ENCODE data around the gene RYK.
A peak's percentile ranks its signal among the peaks of the same experiment; 100 is the strongest.

The RYK gene

DNA sequence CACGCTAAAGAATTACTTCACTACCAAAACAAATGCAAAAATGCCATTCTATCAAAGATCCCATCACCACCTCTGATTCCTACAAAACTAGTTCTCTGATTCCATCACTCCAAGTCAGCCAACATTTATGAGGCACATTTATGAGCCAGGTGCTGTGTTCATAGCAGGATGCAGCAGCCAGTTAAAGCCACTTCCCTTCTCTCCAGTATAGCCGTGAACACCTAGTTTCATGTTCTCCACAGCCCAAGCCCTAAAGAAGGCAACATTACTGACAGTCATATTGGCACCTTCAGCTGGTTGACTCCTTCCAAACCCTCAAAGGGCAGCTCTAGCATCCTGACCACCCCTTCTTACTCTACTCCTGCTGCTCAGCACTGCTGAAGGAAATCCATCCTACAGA lies 36.4 kb downstream of the RYK start:
- Histone ChIP-seq H2AFZ (ENCODE audit: low read depth, low read length) (no peak overlapping the region), H3K4me2 (ENCODE audit: insufficient read depth, low read length) (no peak overlapping the region), H3K27me3 (ENCODE audit: insufficient read depth, low read length, poor library complexity) (no peaks in the 10 kb centered on the region), H3K9ac (ENCODE audit: low read depth, low read length) (no peak overlapping the region), H3K4me3 (ENCODE audit: low read depth in 1 of 2, low read length in 2 of 2) (no peak overlapping the region), H3K4me1 (ENCODE audit: insufficient read depth, low read length) (no peaks in the 10 kb centered on the region), H3K79me2 (ENCODE audit: insufficient read depth, low read length) (peaks cover 5% of the 10 kb centered on the region), H3K9me3 (ENCODE audit: insufficient read depth, low read length, severe bottlenecking) (no peaks in the 10 kb centered on the region), H3K27ac (ENCODE audit: low read length) (no peak overlapping the region; the same call in 1 of the 2 replicates), H4K20me1 (ENCODE audit: insufficient read depth, low read length) (peaks cover 38% of the 10 kb centered on the region), H3K36me3 (ENCODE audit: insufficient read depth, low read length) (peaks cover 35% of the 10 kb centered on the region)
- ATAC-seq (ENCODE audit: insufficient read depth, low read depth) = no peak
- TF ChIP-seq, protein P1, sequence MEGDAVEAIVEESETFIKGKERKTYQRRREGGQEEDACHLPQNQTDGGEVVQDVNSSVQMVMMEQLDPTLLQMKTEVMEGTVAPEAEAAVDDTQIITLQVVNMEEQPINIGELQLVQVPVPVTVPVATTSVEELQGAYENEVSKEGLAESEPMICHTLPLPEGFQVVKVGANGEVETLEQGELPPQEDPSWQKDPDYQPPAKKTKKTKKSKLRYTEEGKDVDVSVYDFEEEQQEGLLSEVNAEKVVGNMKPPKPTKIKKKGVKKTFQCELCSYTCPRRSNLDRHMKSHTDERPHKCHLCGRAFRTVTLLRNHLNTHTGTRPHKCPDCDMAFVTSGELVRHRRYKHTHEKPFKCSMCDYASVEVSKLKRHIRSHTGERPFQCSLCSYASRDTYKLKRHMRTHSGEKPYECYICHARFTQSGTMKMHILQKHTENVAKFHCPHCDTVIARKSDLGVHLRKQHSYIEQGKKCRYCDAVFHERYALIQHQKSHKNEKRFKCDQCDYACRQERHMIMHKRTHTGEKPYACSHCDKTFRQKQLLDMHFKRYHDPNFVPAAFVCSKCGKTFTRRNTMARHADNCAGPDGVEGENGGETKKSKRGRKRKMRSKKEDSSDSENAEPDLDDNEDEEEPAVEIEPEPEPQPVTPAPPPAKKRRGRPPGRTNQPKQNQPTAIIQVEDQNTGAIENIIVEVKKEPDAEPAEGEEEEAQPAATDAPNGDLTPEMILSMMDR (IDR thresholded peaks at IDR 0.05; ENCODE audit: borderline replicate concordance, extremely low read depth, low read length, poor library complexity, severe bottlenecking) = no peak
- no peak for TF ChIP-seq EZH2 (IDR thresholded peaks at IDR 0.05; ENCODE audit: borderline replicate concordance, low read depth, low read length, severe bottlenecking)
- DNase-seq = no peak

DNA sequence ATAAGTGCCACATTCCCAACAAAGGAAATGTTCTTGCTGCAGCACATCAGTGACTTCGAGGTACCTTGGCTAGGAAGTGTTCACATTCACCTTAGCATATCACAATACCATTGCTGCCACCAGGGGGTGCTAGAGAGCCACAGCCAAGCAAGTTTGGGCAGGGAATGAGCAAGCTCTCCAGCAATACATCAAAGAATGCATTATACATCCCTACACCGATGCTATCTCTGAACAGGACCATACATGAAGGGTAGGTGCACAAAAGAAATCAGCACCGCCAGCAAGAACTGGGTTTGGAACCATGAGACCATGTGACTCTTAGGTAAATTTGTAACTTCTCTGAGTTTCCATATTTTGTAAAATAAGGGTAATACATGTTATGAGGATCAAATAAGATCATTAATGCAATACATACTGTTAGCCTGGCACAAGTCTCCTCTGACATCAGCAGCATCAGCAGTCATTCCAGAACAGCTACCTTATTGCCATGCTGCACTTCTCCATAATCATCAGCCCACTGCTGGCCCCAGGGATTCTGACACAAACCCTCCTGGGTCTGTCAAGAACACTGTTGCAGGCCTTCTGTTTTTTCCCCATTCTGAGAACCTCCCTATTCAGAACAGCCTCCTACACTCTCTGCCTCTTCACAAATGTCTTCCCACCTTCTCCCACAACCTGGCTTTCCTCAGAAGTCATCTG lies 37.5 kb downstream of the RYK start:
- Histone ChIP-seq H2AFZ (ENCODE audit: low read depth, low read length) (no peak overlapping the region), H3K27ac (ENCODE audit: low read length) (no peak overlapping the region), H3K4me3 (ENCODE audit: low read depth in 1 of 2, low read length in 2 of 2) (no peak overlapping the region), H3K36me3 (ENCODE audit: insufficient read depth, low read length) (peaks cover 38% of the 10 kb centered on the region), H3K4me1 (ENCODE audit: insufficient read depth, low read length) (no peaks in the 10 kb centered on the region), H3K27me3 (ENCODE audit: insufficient read depth, low read length, poor library complexity) (no peaks in the 10 kb centered on the region), H3K9me3 (ENCODE audit: insufficient read depth, low read length, severe bottlenecking) (no peaks in the 10 kb centered on the region), H4K20me1 (ENCODE audit: insufficient read depth, low read length) (peaks cover 33% of the 10 kb centered on the region), H3K4me2 (ENCODE audit: insufficient read depth, low read length) (no peak overlapping the region), H3K9ac (ENCODE audit: low read depth, low read length) (no peak overlapping the region), H3K79me2 (ENCODE audit: insufficient read depth, low read length) (peaks cover 5% of the 10 kb centered on the region)
- DNase-seq = peak; percentile 84
- TF ChIP-seq EZH2 (IDR thresholded peaks at IDR 0.05; ENCODE audit: borderline replicate concordance, low read depth, low read length, severe bottlenecking) = no peak
- TF ChIP-seq, protein P1 (IDR thresholded peaks at IDR 0.05; ENCODE audit: borderline replicate concordance, extremely low read depth, low read length, poor library complexity, severe bottlenecking) = peak; percentile 96
- peak; percentile 95 for ATAC-seq (ENCODE audit: insufficient read depth, low read depth)

DNA sequence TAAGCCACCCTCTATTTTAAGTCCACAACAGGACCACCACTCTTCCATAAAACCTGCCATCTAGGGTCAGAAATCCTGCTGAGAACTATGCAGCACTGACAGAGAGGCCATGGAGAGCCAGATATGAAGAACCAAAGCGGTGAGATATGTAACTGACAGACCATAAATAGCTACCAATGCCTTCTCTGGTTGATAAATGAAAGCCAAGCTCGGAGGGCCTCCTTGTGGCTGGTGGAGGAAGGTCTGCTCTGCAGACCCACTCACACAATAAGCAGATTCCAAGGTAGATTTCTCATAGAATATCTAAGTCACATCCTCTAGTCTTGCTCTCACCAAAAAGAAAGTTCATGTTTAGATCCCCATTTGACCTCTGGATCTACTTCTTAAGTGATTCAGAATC lies 38.9 kb downstream of the RYK start:
- Histone ChIP-seq H3K4me2 (ENCODE audit: insufficient read depth, low read length) (no peak overlapping the region), H4K20me1 (ENCODE audit: insufficient read depth, low read length) (peaks cover 33% of the 10 kb centered on the region), H3K4me3 (ENCODE audit: low read depth in 1 of 2, low read length in 2 of 2) (no peak overlapping the region), H3K27ac (ENCODE audit: low read length) (no peak overlapping the region), H3K9ac (ENCODE audit: low read depth, low read length) (no peak overlapping the region), H3K27me3 (ENCODE audit: insufficient read depth, low read length, poor library complexity) (no peaks in the 10 kb centered on the region), H3K9me3 (ENCODE audit: insufficient read depth, low read length, severe bottlenecking) (no peaks in the 10 kb centered on the region), H2AFZ (ENCODE audit: low read depth, low read length) (no peak overlapping the region), H3K4me1 (ENCODE audit: insufficient read depth, low read length) (no peaks in the 10 kb centered on the region), H3K79me2 (ENCODE audit: insufficient read depth, low read length) (no peaks in the 10 kb centered on the region; the same call in 1 of the 2 replicates), H3K36me3 (ENCODE audit: insufficient read depth, low read length) (peaks cover 42% of the 10 kb centered on the region)
- ATAC-seq (ENCODE audit: insufficient read depth, low read depth) = peak; percentile 63
- peak; percentile 46 for DNase-seq
- TF ChIP-seq EZH2 (IDR thresholded peaks at IDR 0.05; ENCODE audit: borderline replicate concordance, low read depth, low read length, severe bottlenecking) = no peak
- TF ChIP-seq, protein P1 (IDR thresholded peaks at IDR 0.05; ENCODE audit: borderline replicate concordance, extremely low read depth, low read length, poor library complexity, severe bottlenecking) = peak; percentile 62
